Sigmoid colon (tissue), 4 donors: ENCODE data around the gene TLL2.

Experiments
- CTCF ChIP-seq, 4 experiments: fragments of 450-650 bp in 3 of 4; fragments of 200-600 bp in 1 of 4; IDR thresholded peaks; one replicate each; pipeline ENCODE4 v1.5.1; 2016 to 2019; ENCODE audit warnings: antibody characterized with exemption in 4 of 4, mild to moderate bottlenecking in 3 of 4, moderate library complexity in 2 of 4
- EP300 ChIP-seq, 4 donors: sonication (generic); formaldehyde crosslinking; IDR thresholded peaks; one replicate each; pipeline ENCODE4 v1.6.1; 2017; ENCODE audit warnings: antibody characterized with exemption in 4 of 4
- POLR2AphosphoS5 ChIP-seq, 4 donors: sonication (generic); formaldehyde crosslinking; IDR thresholded peaks; one replicate each; pipeline ENCODE4 v1.6.1; 2017; ENCODE audit warnings: antibody characterized with exemption in 4 of 4

GRCh38 chr10:96555330-96555729 lies 41.6 kb upstream of the TLL2 start:
- TF ChIP-seq POLR2AphosphoS5 (IDR thresholded peaks at IDR 0.05) (no peak), CTCF (IDR thresholded peaks at IDR 0.05) (no peak), EP300 (IDR thresholded peaks at IDR 0.05) (no peak)
